GM13977 (cell line): ENCODE measurements around the gene ASMTL.

Source experiments
- DNase-seq: peaks from one replicate; pipeline ENCODE4 v3.0.0; 2012; ENCODE audit warnings: low spot score
- in situ Hi-C: fragments of 300-500 bp; cut with MboI; formaldehyde crosslinking; loops from one replicate; pipeline ENCODE4 v1.12.0; 2022; ENCODE audit warnings: low sequenced_read_pairs, low pct_unique_long_range_greater_than_20kb, mixed read lengths, inconsistent platforms; ENCODE audit not compliant: unreplicated experiment
- TF ChIP-seq, protein P1 (sequence below): IDR thresholded peaks from 2 replicates; pipeline ENCODE4 v1.5.1; 2012; ENCODE audit warnings: mild to moderate bottlenecking, control low read depth; ENCODE audit not compliant: insufficient read depth; ENCODE audit errors: extremely low read depth, missing control alignments

ASMTL gene

DNA sequence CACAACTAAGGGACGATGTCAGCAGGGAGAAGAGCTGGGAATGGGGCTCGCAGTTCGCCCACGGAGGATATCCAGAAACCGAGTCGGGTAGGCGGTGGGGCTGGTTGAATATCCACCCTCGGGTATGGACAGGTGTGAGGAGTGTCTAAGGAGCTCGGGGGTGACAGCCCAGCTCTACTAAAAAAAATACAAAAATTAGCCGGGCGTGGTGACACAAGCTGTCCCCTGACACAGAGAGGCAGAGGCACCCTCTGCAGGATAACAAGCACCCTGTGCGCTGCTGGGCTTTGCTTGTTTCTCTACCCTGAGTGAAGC is 12.2 kb upstream of the ASMTL start:
- TF ChIP-seq, protein P1, sequence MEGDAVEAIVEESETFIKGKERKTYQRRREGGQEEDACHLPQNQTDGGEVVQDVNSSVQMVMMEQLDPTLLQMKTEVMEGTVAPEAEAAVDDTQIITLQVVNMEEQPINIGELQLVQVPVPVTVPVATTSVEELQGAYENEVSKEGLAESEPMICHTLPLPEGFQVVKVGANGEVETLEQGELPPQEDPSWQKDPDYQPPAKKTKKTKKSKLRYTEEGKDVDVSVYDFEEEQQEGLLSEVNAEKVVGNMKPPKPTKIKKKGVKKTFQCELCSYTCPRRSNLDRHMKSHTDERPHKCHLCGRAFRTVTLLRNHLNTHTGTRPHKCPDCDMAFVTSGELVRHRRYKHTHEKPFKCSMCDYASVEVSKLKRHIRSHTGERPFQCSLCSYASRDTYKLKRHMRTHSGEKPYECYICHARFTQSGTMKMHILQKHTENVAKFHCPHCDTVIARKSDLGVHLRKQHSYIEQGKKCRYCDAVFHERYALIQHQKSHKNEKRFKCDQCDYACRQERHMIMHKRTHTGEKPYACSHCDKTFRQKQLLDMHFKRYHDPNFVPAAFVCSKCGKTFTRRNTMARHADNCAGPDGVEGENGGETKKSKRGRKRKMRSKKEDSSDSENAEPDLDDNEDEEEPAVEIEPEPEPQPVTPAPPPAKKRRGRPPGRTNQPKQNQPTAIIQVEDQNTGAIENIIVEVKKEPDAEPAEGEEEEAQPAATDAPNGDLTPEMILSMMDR, result no peak
- in situ Hi-C loops, result no loop called here

DNA sequence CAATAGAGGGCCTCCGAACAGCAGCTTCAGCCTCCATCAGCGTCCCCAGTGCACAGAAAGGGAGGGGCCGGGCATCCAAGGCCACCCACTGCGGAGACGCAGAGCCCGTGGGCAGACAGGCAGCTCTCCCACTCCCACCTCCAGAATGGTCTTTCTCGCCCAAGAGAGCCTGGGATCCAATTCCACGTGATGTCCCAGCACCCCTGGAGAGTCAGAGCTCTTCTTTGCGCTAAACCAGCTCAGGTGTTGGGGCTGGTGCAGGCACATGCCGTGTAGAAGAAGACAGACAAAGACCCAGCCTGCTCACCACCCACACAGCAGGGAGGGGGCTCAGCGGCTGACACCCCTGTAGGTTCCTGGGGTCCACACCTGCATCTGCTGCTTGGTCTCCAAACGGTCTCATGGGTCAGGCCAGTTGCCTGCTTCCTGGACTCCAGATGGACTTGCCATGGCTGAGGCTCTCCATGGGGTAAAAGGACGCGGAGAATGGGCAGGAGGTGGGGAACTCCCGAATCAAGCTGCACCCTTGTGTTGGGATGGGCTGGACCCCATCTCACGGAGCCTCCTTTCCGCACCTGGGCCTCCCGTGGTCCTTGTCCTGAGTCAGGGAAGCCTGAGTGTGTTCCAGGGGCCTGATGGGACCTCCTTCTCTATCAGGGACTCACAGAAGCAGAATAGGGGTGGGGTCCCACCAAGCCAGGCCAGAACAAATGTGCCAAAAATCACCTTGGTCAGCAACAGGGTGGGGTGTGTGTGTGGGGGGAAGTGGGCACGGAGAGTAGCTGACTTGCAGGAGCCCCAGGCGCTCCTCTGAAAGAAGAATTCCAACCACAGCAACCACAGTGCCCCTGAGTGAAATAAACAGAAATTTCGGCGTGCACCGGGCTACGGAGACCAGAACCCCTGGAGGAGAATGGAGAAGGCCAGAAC is 11.6 kb upstream of the ASMTL start:
- DNase-seq, result no peak
- TF ChIP-seq, protein P1, result no peak
- in situ Hi-C loops, result no loop called here

More for the DNA sequence above, 12.2 kb upstream of the ASMTL start:
- DNase-seq, result no peak

DNA sequence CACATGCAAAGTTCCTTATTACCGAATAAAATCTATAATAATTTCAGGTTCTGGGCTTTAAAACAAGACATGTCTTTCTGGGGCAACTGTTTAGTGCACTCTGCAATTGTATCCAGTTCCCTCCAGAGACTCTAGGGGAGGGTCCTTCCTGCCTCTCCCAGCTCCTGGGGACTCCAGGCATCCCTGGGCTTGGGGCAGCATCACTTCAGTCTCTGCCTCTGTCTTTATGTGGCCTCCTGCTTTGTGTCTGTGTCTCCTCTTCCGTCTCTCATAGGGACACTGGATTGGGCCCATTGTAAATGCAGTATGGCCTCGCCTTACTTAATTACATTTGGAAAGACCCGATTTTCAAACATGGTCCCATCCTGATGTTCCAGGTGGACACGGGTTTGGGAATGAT is 10.9 kb upstream of the ASMTL start:
- TF ChIP-seq, protein P1, result no peak
- no peak for DNase-seq
- in situ Hi-C loops, result no loop called here

- in situ Hi-C loops, result no loop called here
- TF ChIP-seq, protein P1, result no peak
- no peak for DNase-seq
Observed at GRCh38 chrX:1462596-1463251, 10.0 kb upstream of the ASMTL start.

DNA sequence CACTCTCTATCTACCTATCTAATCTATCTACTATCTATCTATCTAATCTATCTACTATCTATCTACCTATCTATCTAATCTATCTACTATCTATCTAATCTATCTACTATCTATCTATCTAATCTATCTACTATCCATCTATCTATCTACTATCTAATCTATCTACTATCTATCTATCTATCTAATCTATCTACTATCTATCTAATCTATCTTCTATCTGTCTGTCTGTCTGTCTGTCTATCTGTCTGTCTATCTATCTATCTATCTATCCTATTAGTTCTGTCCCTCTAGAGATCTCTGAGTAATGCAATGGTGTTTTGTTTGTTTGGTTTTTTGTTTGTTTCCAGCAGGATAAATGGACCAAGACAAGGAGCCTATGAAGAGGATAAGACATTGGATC is 9.4 kb upstream of the ASMTL start:
- in situ Hi-C loops, result no loop called here
- TF ChIP-seq, protein P1, result no peak

DNA sequence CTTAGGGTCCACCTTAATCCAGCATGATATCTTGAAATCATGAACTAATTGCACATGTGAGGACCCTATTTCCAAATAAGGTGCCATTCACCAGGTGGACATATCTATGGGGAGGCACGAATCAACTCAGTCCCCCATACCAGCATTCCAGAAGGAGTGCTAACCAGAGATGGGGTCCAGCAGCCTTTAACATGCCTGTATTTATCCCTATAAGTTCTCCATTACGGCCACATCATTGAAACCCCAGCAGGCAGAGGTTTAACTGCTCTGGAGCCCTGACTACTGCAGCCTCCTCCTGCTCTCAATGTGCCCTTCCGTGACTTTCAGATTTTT is 3.2 kb upstream of the ASMTL start:
- no peak for DNase-seq
- in situ Hi-C loops, result no loop called here
- TF ChIP-seq, protein P1, result no peak

More for the DNA sequence above, 9.4 kb upstream of the ASMTL start:
- no peak for DNase-seq
